Stimulated activated naive CD4-positive, alpha-beta T cell (primary cell): ENCODE results near the gene MRPS6.
A peak's percentile ranks its signal among the peaks of the same experiment; 100 is the strongest.

Source experiments
- DNase-seq, 6 experiments: peaks; one replicate each; lab custom pipeline; 2025; lab: John Stamatoyannopoulos, UW

The MRPS6 gene

DNA sequence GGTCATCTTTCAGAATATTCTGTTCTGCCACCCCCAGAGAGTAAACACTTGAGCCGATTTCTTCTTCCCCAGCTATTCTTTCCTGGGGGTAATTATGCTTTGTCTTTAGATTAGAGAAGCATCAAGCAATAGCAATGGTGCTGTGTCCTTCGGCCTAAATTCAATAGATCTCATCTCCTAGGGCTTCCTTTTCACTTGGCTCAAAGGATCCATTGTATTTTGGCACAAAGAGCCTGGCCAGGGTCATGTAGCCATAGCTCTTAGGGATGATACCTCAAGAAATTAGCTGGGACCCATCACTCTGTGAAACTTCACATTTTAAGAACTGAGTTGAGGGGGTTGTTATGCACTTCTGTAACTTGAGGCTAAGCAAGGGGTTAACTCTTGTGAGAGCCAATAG is 27.0 kb downstream of the MRPS6 start:
- no peak for DNase-seq

DNA sequence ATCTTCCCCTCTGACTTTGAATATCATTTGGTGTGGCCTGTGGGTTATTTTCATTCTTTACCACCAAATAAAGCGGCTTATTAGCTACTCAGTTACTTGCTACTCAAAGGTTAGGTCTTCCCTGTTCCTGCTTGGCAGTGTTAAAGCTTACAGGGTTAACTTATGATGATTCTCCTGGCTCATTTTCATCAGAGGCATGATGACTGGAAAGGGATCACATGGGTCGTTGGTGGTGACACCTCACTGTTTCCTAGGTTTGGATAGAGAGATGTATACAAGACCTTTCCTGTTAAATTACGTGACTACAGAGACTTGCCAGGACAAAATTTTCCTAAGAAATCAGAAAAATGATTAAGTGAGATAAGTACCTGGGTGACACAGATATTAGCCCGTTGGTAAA is 27.4 kb downstream of the MRPS6 start:
- no peak for DNase-seq

DNA sequence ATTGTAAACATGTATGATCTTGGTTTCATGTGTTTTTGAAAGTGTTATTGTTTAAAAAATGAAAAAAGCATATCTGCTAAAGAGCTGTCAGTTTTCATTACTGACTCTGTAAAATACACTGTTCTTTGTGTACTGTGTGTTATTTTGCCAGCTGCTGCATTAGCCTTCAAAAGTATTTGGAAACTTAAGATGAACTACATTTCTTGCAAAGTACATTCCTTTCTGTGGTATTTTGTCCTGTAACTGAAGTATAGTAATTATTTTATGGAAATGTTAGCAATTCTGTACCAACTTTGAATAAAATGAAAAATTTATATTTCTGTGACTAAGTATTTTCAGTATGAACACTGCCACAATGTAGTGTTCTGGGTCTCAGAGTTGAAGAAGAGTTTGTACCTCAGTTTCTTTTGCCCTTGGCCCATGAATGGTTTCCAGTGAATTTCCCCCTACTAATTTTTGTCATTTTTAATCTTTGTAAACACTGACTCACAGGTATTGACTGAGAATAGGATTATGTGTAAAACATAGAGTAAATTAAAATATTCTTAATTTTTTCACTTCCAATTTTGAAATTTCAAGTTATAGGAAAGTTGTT is 32.7 kb downstream of the MRPS6 start:
- no peak for DNase-seq

DNA sequence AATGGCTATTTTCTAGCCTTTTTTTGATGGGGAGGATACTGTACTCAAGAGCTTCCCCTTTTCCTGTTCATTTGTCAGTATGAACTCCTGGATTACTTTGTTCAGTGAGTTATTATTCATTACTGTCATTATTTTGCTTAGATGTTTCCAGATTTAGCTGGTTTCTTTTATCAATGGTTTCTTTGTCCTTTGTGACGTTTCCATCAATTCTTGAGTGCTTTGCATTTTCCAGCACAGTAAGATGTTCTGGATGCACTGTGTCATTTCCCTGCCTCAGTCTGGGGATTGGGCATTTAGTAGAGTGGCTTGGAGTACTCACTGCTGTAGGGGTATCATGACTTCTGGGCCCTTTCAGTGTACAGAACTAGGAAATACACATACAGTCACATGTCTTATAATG is 34.2 kb downstream of the MRPS6 start:
- DNase-seq: no peak

DNA sequence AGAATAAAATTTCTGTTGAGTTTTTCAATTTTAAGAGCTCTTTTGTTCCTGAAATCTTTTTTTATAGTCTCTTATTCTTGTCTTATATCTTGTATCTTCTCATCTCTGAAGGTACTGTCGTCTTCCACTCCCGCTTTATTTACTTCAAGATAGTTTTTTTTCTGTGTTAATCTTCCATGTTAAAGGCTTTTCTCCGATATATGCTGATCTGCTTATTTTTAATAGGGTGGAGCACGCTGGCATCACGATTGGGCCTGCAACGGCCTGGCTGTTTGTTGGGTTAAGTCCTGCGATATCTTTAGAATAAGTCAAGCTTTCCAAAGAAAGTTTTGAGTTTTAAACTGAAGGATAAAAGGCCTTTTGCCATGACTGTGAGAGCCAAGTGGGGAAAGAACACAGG is 35.7 kb downstream of the MRPS6 start:
- DNase-seq: no peak

DNA sequence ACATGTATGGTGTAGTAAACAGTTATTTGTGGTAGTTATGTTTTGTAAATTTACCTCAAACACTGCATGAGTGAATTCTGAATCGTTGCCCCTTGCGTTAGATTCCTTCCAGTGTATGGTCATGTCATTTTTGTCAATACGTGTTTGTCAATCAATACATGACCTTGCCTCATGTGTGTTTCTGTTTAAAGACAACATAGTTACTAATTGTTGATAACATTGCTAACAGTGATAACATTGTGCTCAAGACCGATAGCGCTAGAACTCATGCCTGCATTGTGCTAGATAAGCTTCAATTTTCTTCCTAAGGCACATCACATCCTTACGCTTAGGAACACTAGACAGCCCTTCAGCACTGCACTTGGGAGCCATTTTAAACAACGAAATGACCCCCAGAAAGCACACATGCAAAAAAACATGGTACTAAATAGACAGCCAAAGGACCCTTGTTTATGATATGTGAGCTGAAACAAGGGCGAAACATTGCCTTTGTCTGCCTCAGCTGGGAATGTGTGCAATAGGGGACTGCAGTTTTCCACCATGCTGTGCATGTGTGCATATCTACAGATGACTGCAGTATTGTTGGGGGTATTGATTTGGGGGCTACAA is 37.3 kb downstream of the MRPS6 start:
- no peak for DNase-seq

DNA sequence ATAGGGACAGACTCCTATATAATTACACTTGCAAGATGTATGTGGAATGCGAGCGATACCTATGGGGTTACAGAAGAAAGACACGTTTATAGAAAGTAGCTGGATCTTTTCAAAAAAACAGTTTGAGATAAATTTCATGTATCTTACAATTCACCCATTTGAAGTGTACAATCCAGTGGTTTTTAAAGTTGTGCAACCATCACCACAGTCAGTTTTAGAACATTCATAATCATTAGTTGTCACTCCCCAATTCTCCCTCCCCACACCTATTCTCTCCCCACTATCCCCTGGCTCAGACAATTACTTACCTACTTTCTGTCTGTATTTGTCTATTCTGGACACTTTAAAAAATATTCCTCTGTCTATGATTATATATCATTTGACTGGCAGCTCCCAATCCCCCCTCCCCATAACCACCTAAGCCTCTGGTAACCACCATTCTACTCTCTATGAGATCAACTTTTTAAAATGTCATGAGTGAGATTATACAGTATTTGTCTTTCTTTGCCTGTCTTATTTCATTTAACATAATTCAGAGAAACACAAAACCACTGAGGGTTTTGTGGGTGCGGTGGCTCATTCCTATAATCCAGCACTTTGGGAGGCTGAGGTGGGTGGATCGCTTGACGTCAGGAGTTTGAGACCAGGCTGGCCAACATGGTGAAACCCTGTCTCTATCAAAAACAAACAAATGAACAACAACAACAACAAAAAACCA is 39.1 kb downstream of the MRPS6 start:
- DNase-seq: no peak

DNA sequence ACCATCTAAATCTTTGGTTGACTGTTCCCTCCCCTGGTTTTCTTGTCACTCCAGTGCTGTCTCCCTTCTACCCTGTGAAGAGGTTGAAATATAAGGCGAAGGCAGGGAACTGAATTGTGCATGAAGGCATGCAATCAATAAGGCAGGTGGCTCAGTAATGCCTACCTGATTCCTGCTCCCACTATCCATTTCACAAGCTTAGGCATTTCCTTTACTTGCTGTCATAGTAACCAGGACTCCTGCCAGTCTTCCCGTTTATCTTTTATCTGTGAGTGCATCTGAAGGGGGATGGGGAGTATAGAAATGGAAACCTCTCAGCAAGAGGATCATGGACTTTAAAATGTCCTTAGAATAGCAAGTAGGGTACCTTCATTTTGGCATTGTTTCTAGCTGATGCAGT is 40.5 kb downstream of the MRPS6 start:
- no peak for DNase-seq

DNA sequence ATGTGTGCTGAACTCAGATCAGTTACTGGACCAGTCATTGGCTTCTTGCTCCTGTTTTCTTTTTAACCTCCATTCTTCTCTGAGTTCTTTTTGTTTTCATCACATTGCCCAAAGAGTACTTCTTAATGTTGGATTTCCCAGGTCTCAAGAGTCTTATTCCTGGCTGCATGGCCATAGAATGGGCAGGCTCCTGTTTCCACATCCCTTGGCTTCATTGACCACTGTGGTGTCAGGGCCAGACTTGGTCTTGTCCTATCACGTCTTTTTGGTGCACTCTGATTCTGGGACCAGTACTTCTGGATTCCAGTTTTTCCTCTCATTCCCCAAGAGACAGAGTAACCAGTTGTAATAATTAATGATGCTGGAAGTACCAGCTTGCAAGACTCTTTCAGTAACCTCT is 41.8 kb downstream of the MRPS6 start:
- DNase-seq: no peak

DNA sequence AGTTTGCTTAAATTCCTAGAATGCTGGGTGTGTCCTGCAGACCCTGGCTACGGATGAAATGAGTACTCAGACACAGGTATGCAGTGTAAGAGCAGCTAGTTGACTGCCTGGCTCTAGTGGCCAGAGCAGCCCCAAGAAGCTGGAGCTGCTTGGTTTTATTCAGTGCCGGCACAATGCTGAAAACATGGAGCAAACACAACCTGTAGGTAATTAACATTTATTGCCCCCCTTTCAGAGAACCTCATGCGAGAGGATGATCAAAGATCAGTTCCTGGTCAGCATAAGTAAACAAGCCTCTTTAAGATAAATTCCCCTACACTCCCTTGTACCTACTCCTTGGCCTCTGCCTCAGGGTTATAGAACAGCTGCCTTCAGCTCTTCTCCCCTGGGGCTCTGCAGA is 43.2 kb downstream of the MRPS6 start:
- DNase-seq: no peak

DNA sequence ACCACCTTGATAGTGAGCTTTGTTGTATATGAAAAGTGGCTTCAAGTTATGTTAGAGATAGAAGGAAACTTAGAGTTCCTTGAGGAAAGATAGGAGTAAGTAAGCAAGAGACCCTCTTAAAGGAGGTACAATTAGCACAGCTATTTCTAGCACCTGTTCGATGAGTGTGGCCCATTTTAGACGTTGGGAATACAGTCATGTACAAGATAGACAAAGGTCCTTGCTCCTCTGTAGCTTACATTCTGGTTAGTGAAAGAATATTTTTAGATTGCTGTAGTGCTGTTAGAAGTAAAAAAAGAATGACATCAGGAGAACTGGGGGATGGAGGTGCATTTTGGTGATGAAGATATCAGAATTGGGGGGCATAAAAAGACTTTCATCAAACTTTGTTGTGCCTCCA is 47.5 kb downstream of the MRPS6 start:
- DNase-seq: no peak

DNA sequence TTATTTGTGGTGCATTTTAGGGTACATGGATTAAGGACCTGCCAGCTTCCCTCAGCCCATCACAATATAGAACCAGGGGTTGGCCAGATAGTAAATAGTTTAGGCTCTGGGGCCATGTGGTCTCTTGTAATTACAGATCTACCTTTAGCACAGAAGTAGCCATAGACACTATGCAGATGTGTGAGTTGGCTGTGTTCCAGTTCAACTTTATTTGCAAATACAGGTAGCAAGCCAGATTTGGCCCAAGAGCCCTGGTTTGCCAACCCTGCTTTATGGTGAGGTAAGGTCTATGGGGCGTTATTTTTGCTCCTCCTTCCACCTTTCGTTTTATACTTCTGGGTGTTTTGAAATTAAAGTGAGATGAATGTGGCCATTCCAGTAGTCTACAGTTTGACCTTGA is 48.7 kb downstream of the MRPS6 start:
- DNase-seq: no peak

DNA sequence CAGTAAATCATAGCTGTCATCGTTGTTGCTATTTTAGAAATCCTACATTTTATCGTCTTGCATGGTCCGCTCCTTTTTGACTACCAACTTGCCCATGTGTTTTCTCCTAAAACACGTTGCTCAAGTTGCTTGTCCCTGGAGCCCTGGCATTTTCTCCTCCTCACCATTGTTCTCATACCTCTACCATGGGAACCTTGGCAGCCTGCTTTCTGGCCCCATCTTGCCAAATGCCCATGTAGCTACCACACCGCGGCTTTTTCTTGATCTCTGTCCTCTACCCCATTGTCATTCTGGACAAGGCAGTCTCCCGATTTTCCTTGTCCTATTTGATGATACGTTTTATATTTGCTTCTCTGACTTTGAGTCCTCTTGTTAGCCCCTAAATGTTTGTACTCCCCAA is 50.2 kb downstream of the MRPS6 start:
- DNase-seq: no peak

DNA sequence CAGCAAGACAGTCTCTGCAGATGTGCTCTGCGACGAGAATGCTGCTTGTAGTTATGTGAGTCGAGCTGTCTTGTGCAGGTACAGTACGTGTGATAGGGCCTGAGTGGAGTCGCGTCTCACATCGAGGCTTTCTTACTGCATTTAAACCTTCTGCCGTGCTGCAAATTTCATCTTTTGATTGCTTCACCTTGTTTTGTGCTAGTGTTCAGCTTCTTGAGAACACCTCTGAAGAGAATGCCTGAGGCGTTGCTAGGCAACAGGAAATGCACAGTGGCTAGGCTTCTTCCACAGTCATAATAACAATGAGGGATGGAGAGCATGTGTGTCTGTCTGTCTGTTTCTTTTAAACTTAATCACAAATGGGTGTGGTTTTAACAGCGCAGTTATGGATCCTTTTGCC is 52.9 kb downstream of the MRPS6 start:
- DNase-seq: peak; percentile 24 to 54 (median 48)

DNA sequence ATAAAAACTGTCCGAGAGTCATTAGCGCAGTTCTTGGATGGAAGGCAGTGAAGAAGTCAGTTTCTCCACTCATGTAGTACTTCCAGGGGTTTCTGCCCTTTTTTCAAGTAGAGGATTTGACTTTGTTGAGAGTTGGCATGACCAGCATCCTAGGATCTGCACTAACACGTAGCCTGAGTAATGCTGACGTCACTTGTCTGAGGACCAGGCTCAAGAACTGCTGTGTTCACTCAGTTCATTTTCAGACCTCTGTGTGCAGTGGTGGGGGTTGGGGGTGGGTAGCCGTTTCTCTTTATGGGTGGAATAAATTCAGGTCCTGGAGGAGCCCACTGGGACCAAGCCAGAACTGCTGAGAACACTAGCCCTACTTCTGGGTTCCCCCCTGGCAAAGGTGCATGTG is 53.3 kb downstream of the MRPS6 start:
- DNase-seq: no peak

DNA sequence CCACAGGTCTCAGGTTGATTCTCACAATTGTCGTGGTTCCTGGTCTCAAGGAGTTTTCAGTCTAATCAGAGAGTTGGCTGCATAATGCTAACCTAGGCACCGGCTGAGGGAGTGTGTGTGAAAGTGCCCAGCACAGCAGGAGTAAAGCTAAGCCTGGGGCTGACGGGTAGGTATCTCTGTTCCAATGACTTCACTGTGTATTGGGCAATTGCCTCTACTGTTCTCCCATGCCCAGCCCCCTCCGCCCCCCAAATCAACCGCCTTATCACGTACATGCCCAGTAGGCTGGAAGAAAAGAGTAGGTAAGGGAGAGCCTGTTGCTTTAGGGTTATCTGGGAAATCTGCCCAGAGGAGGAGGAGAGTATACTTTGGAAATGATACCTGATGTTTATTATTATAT is 54.7 kb downstream of the MRPS6 start:
- DNase-seq: no peak

DNA sequence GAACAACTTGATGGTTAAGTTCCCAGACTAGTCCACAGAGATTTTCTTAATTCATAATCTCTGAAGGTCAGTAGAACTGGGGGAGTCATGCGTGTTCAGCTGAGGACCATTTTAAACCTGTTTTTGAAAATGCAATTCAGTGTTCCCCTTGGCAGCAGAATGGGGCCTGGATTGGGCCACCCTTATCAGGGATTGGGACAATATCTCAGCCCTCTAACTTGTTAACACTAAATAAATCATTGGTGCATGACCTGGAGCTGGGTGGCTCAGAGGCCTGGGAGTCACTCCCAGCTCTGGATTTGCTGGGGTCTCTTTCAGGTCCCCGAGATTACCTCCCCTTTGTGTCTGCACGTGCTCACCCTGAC is 55.3 kb downstream of the MRPS6 start:
- DNase-seq: no peak

DNA sequence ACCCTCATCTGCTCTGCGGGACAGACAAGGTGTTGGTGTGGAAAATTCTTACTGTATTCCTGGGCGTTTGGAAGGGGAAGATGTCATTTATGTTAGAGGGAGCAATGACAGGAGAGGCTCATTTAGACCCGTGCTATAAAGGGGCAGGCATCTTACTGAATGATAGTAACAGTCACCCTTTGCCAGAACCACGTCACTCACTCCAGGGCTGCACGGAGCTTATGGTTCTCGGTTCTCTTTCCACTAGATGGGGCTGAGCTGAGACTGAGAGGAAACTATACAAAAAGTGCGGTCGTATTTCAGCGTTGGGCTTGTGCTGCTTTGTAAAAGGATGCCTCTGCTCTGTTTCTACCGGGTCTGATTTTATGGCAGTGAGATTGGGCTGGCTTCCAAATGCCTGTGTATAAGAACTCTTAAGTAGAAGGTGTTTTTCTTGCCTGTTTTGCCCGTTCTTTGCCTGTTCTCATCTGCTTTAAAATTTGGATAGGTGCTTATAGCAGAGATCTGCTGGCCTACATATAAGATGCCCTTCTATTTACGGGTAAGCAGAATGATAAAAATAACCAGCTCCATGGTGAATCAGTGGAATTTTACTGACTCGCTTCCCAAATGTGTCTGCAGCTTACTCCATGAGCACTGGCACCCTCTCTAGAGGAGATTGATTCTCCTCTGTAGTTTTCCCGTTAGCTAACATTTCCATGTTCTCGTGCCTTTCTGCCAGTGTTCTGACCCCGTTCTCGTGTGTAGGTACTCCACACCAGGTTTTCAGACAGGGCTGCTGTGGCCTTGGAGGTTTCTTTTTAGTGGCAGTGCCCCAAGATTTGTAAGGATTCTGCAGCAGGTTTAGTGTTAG is 55.9 kb downstream of the MRPS6 start:
- DNase-seq: peak; percentile 34 to 79 (median 65)

DNA sequence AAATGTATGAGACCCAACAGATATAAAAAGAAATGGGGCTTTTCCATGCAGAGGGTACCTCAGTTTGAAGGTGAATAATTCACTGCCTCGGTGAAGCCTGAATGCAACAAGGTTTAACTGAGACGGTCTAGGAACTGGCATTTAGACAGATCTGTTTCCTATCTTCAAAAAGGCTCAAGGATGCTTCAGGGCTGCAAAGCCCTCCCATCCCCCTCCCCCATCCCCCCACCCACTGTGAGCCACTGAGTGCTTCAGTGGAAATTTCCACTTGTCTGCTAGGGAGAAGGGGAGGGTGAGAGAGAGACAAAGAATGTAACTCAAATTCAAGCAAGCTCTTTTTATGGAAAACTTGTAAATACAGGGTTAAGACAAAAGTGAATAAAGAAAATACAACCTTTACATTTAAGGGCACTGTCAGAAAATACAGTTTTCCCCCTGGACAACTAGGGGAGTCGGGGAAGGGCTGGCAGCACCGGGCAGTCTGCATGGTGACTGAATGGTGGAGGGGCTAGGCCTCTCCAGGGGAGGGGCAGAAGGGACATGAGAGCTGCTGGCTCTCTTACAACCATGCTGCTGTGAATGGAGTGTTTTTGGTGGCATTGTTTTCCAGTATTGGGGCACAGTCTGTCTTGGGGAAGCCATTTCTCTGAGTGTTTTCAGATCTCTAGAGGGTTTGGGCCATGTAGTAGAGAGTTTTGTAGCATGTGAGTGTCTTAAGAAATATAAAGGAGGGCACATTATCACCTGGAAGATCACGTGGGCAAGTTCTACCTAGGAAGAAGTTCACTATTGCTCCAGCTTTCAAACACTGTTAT is 56.7 kb downstream of the MRPS6 start:
- DNase-seq: peak in 4 of 6 experiments; percentile 15 to 34 (median 28)

DNA sequence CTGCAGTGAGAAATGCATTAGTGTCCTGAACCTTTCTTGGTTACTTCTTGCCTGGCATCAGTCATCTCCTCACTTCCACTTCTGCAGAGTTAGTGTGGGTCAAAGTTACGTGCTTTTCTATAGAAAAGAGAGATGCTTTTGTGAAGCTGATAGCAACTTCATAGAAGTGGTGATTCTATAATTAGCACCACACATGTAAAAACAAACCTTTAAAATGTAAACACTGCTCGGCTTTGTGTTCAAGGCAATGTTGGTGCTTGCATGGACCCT is 57.3 kb downstream of the MRPS6 start:
- no peak for DNase-seq

DNA sequence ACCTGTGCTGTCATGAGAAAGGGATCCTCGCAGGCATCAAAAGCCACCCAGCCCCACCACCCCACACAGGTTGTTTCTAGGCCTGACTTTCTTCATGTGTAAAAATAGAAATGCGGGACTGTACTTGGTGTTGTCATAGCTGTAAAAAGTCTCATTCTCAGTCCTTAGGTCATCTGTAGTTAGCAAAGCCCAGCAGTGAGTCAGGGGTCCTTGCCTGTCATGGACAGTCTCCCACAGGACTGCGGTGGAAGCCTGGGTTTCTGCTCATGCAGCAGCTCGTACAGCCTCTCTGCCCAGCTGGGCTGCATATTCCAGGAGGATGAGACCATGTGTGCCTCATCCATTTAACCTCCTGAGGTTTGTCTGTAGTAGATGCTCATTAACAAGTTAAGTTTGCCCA is 58.2 kb downstream of the MRPS6 start:
- DNase-seq: no peak

DNA sequence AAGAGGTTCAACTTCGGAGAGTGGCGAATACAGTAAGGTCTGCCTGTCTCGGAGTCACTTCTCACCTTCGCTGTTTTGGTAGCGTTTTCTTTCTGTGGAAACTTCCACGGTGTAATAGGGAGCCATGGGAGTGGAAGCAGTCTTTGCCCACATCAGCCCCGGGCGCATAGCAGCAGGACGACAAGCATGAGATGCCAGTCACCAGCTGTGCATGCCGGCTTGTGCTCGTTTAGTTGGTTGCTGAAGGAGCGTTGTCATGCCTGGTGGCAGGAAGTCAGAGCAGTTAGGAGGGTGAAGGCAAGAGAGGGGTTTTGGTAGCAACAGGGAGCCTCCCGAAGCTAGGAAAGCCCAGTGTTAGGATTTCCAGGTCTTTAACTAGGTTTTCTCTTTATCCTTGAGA is 58.8 kb downstream of the MRPS6 start:
- DNase-seq: peak in 2 of 6 experiments; percentile 3 to 28
